GM21737 (cell line): Measurements from ENCODE around the gene CYP27B1.
"Not testable (repeated sequence)": the region's sequence is repeated elsewhere in the genome, so short reads cannot be mapped to it uniquely, and the experiment has no call there.

Source experiments
- ATAC-seq: cut with Tn5 transposase; IDR thresholded peaks from one replicate; pipeline ENCODE4 v1.9.1; 2021; ENCODE audit warnings: mild to moderate bottlenecking, moderate library complexity; ENCODE audit not compliant: unreplicated experiment

CYP27B1 gene

GRCh38 chr12:57783861-57784260 lies 17.0 kb upstream of the CYP27B1 start:
- no peak for ATAC-seq

- no peak for ATAC-seq
Observed at GRCh38 chr12:57783466-57783801, 16.6 kb upstream of the CYP27B1 start.

DNA sequence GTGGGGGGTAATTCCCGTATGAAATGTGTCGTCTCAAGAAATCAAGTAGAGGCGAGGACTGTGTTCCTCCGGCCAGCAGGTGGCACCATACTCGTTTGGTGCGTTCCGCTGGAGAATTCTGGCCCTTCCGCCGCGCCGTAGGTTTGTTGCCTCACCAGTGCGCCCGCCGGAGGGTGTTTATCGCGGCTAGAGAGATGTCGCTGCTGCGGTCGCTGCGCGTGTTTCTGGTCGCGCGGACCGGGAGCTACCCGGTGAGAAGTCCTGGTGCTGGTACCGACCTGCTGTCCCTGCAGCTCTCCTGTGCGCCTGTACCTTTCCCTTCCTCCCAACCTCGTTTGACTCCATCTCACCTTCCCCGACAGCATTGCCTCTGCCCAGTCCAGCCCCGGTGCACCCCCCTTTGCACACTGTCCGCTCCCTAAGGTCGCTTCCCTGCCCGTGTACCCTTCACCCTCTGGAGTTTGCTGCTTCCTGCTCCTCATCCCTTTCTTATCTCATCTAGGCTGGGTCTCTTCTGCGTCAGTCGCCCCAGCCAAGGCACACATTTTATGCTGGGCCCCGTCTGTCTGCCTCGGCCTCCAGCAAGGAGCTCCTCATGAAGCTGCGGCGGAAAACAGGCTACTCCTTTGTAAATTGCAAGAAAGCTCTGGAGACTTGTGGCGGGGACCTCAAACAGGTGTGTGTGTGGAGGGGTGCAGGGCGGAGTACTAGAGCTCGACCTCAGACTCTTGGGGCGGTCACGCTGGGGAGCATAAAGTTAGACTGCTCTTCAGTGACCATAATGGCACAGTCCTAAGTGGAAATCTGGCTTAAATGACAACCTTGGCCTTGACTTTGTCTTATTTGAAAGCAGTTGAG lies 16.0 kb upstream of the CYP27B1 start, which contains the start of gene TSFM:
Gene TSFM (plus strand): TSS at position 180 of the 858 bp plus-strand sequence. CDS start 15 bp downstream, at position 195.
- ATAC-seq, result peak; percentile 88

- ATAC-seq, result no peak
Observed at GRCh38 chr12:57782243-57782607, 15.3 kb upstream of the CYP27B1 start.

GRCh38 chr12:57781801-57782200 lies 14.9 kb upstream of the CYP27B1 start:
- no peak for ATAC-seq

DNA sequence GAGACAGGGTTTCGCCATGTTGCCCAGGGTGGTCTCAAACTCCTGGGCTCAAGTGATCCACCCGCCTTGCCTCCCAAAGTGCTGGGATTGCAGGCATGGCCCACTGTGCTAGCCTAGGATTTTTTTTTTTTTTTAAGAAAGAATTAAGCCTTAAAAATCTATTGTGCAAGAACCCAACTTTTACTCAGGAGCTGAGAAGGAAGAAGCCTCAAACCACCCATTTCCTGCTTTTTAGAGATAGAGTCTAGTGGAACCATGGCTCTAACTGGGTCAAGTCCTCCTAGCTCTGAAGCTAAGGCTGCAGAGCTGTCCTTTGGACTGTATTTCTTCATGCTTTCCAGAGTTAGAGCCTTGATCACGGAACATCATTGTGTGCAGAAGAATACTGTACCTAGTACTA lies 14.4 kb upstream of the CYP27B1 start:
- ATAC-seq, result no peak

DNA sequence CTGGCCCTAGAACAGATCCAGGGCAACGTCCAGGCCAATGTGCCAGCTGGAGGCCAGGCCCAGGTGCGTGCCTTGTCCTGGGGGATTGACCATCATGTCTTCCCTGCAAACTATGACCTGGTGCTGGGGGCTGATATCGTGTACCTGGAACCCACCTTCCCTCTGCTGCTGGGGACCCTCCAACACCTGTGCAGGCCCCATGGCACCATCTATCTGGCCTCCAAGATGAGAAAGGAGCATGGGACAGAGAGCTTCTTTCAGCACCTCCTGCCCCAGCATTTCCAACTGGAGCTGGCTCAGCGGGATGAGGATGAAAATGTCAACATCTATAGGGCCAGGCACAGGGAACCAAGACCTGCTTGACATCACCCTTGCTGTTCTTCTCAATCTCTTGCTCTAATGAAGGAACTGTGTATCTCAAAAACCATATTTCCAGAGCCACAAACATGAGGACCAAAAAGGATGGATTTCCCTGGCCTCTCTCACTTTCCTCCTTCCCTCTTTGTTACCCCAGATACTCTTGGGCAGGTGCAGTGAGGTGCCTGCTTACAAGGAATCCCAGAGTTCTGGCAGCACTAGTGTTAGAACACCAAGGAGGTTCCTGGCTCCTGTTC lies 13.5 kb upstream of the CYP27B1 start:
- ATAC-seq, result no peak

GRCh38 chr12:57779736-57780135 lies 12.9 kb upstream of the CYP27B1 start:
- no peak for ATAC-seq

GRCh38 chr12:57777911-57778310 lies 11.0 kb upstream of the CYP27B1 start:
- no peak for ATAC-seq

- no peak for ATAC-seq
Observed at GRCh38 chr12:57777367-57777766, 10.5 kb upstream of the CYP27B1 start.

- ATAC-seq, result no peak
Observed at GRCh38 chr12:57776247-57776587, 9.3 kb upstream of the CYP27B1 start.

GRCh38 chr12:57775563-57776246 lies 8.8 kb upstream of the CYP27B1 start:
- no peak for ATAC-seq

DNA sequence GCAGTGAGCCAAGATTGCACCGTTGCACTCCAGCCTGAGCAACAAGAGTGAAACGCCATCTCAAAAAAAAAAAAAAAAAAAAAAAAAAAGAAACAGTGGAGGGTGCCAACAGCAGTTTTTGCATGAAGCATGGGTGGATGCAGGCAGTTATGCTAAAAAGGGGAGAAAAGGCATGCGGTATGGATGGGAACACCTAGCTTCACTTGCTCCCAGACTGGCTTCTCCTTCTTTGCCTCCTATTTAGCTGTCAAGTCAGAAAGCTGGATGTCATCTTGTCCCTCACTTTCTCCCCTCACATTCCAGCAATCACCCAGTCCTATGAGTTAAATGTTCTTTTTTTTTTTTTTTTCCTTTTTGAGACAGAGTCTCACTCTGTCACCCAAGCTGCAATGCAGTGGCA lies 8.2 kb upstream of the CYP27B1 start:
- ATAC-seq, result no peak

DNA sequence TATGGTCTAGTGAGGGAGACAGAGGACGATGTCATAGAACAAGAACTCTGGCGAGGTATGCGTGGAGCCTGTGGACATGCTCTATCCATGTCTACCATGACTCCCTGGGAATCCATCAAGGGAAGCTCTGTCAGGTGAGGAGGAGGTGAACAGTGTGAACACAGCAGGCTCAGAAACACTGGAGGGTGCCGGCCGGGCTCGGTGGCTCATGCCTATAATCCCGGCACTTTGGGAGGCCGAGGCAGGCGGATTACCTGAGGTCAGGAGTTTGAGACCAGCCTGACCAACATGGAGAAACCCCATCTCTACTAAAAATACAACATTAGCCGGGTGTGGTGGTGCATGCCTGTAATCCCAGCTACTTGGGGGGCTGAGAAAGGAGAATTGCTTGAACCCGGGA lies 7.8 kb upstream of the CYP27B1 start:
- not testable (repeated sequence) for ATAC-seq

- ATAC-seq, result peak; percentile 12
Observed at GRCh38 chr12:57772429-57773322, 5.8 kb upstream of the CYP27B1 start, which contains the start of gene EEF1AKMT3. TSS of gene EEF1AKMT3 (plus strand) at chr12:57772614. CDS start at chr12:57772725, 111 bp downstream.

GRCh38 chr12:57771873-57772428 lies 5.1 kb upstream of the CYP27B1 start, which contains the start of gene METTL1:
TSS of gene METTL1 (minus strand) at chr12:57772105. CDS start at chr12:57772083, 22 bp downstream.
- peak; percentile 74 for ATAC-seq

- peak; percentile 62 for ATAC-seq
Observed at GRCh38 chr12:57771236-57771872, 4.5 kb upstream of the CYP27B1 start.

DNA sequence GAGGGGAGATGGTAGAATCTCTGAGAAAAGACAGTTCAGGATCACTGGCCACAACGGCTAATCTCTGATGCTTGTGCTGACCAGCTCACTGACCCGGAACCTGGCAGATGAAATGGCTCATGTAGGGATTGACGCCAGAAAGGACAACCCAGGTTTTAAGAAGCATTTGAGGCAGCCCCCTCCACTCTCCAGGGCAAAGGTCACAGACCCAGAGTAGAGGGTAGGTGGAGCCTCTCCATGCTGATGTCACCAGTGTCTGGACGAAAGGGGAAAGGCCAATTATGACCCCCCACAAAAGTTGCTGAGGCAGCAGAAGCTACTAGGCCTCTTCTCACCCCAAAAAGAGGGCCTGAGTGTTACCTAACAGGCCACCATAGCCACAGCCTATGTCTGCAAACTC lies 3.9 kb upstream of the CYP27B1 start:
- ATAC-seq, result no peak

- ATAC-seq, result no peak
Observed at GRCh38 chr12:57769594-57769993, 2.7 kb upstream of the CYP27B1 start.

- ATAC-seq, result no peak
Observed at GRCh38 chr12:57767876-57768275, 998 bp upstream of the CYP27B1 start.
